GM12874 (cell line): ENCODE data around the gene FER1L5.

Experiments used
- CTCF ChIP-seq: IDR thresholded peaks from 2 replicates; pipeline ENCODE4 v1.5.1; 2011; ENCODE audit warnings: low read depth, mild to moderate bottlenecking, control low read depth, low read length, moderate library complexity; ENCODE audit not compliant: insufficient read depth

FER1L5 gene

GRCh38 chr2:96697476-96697875 lies 54.9 kb downstream of the FER1L5 start:
- no peak for TF ChIP-seq CTCF

GRCh38 chr2:96698221-96698861 lies 55.8 kb downstream of the FER1L5 start:
- no peak for TF ChIP-seq CTCF

GRCh38 chr2:96699021-96699420 lies 56.5 kb downstream of the FER1L5 start:
- TF ChIP-seq CTCF, result no peak

- TF ChIP-seq CTCF, result no peak
These were observed 57.1 kb downstream of the FER1L5 start for GRCh38 chr2:96699621-96700020.

- TF ChIP-seq CTCF, result no peak
These were observed 57.5 kb downstream of the FER1L5 start for GRCh38 chr2:96700086-96700485.

- TF ChIP-seq CTCF, result no peak
These were observed 59.1 kb downstream of the FER1L5 start for GRCh38 chr2:96701636-96702035.

GRCh38 chr2:96702098-96702785 lies 59.7 kb downstream of the FER1L5 start:
- no peak for TF ChIP-seq CTCF
